GM12878 (cell line): Measurements from ENCODE around the gene CTXND2. TPM values are rescaled to one million over a fixed set of nuclear protein-coding genes. Genes with fewer than 3 reads are reported as not detected.
A peak's percentile ranks its signal among the peaks of the same experiment; 100 is the strongest.

Experiments
- ATAC-seq: fragments of 200-7000 bp; cut with Tn5 transposase; 3 replicates; pipeline ENCODE4 v1.9.1; 2020; ENCODE audit warnings: mild to moderate bottlenecking, moderate library complexity
- BruUV-seq: library from RNA; stranded (reverse); fragments of 400-500 nt; replicated peaks from 2 replicates; lab custom pipeline; 2021; lab: Mats Ljungman, UMichigan
- CTCF ChIA-PET: fragments of 300-600 bp; sonication (Branson Sonifier 250); formaldehyde crosslinking; extraction: SDS; loops from one replicate; lab custom pipeline; 2021; ENCODE audit warnings: inconsistent platforms; lab: Yijun Ruan, JAX
- POLR2A ChIA-PET: fragments of 350-600 bp; formaldehyde crosslinking; extraction: SDS; loops from one replicate; lab custom pipeline; 2021; ENCODE audit warnings: inconsistent platforms; lab: Charles Lee
- RAD21 ChIA-PET: fragments of 300-600 bp; sonication (Branson Sonifier 250); formaldehyde crosslinking; loops from one replicate; lab custom pipeline; 2023; ENCODE audit warnings: antibody characterized with exemption; ENCODE audit not compliant: unreplicated experiment; lab: Charles Lee
- SMC1A ChIA-PET: fragments of 300-600 bp; sonication (Branson Sonifier 250); formaldehyde crosslinking; loops from one replicate; lab custom pipeline; 2023; ENCODE audit not compliant: unreplicated experiment, uncharacterized antibody; lab: Charles Lee
- DNase-seq: peaks from one replicate; pipeline ENCODE4 v3.0.0-alpha.2; 2011; ENCODE audit warnings: low read depth, low spot score
- FAIRE-seq: peaks from 3 replicates; lab custom pipeline; 2011; peaks lifted over from hg19 to GRCh38; lab: Jason Lieb, UNC
- H2AFZ ChIP-seq: 2 replicates; pipeline ENCODE4 v1.6.0; 2011; ENCODE audit warnings: low read depth, low read length, control low read depth; ENCODE audit not compliant: control insufficient read depth
- H3K27ac ChIP-seq: 2 replicates; pipeline ENCODE4 v1.5.1; 2011; ENCODE audit warnings: control low read depth; ENCODE audit not compliant: control insufficient read depth, insufficient read depth
- H3K27me3 ChIP-seq, 2 experiments: replicated peaks in 1 of 2; 2 replicates each; pipeline versions ENCODE4 v1.6.0 to v1.6.1; 2011; ENCODE audit warnings: low read length in 1 of 2; ENCODE audit not compliant: control insufficient read depth in 2 of 2, insufficient read depth in 2 of 2
- H3K36me3 ChIP-seq, 2 experiments: 2 replicates each; pipeline ENCODE4 v1.5.1; 2011; ENCODE audit warnings: low read length in 1 of 2; ENCODE audit not compliant: control insufficient read depth in 2 of 2, insufficient read depth in 2 of 2
- H3K4me1 ChIP-seq: 2 replicates; pipeline ENCODE4 v1.6.1; 2011; ENCODE audit warnings: mild to moderate bottlenecking, low read length, moderate library complexity, mixed read lengths; ENCODE audit not compliant: control insufficient read depth, insufficient read depth
- H3K4me2 ChIP-seq: 2 replicates; pipeline ENCODE4 v1.6.0; 2011; ENCODE audit warnings: control low read depth; ENCODE audit not compliant: control insufficient read depth, insufficient read depth
- H3K4me3 ChIP-seq: fragments of 200-600 bp; sonication (generic); 2 replicates; pipeline ENCODE4 v1.5.1; 2016
- H3K79me2 ChIP-seq: 2 replicates; pipeline ENCODE4 v1.6.0; 2011; ENCODE audit warnings: low read length; ENCODE audit not compliant: control insufficient read depth, insufficient read depth
- H3K9ac ChIP-seq: 2 replicates; pipeline ENCODE4 v1.8.0; 2011; ENCODE audit warnings: low read length, control low read depth, mixed read lengths; ENCODE audit not compliant: control insufficient read depth, insufficient read depth
- H3K9me3 ChIP-seq: replicated peaks from 3 replicates; pipeline ENCODE4 v1.5.1; 2011; ENCODE audit warnings: mild to moderate bottlenecking, low read length; ENCODE audit not compliant: control insufficient read depth, insufficient read depth
- H4K20me1 ChIP-seq: 2 replicates; pipeline ENCODE4 v1.6.0; 2011; ENCODE audit not compliant: control insufficient read depth, insufficient read depth
- CBFB ChIP-seq: IDR thresholded peaks from 2 replicates; pipeline ENCODE4 v1.6.1; 2016; ENCODE audit warnings: antibody characterized with exemption, low read depth
- CBX5 ChIP-seq: sonication (generic); IDR thresholded peaks from 2 replicates; pipeline ENCODE4 v1.6.1; 2016; ENCODE audit warnings: low read depth, moderate library complexity, mild to moderate bottlenecking, inconsistent platforms
- IKZF2 ChIP-seq, 2 experiments: fragments of 450-650 bp; IDR thresholded peaks; 2 replicates each; pipeline ENCODE4 v1.6.1; 2017; ENCODE audit warnings: mild to moderate bottlenecking in 2 of 2, moderate library complexity in 2 of 2
- POU2F2 ChIP-seq: IDR thresholded peaks from 3 replicates; pipeline ENCODE4 v1.6.1; 2011; ENCODE audit warnings: low read depth, mild to moderate bottlenecking, low read length, borderline replicate concordance
- WGBS: methylation state at CpG from one replicate; pipeline ENCODE4 v1.1.6; 2016; ENCODE audit warnings: low lambda C conversion rate; ENCODE audit not compliant: insufficient replicate concordance, insufficient coverage; ENCODE audit errors: missing lambda C conversion rate; 5-methylcytosine and 5-hydroxymethylcytosine counted together
- in situ Hi-C: fragments of 300-500 bp; cut with MboI; formaldehyde crosslinking; loops from 9 replicates; pipeline ENCODE4 v1.14.3; 2018; ENCODE audit warnings: mixed read lengths
- intact Hi-C: fragments of 100-400 bp; cut with micrococcal nuclease; formaldehyde crosslinking; loops from one replicate; pipeline ENCODE4 v1.14.2; 2022; ENCODE audit not compliant: unreplicated experiment
- polyA plus RNA-seq, 11 experiments: library from polyadenylated mRNA; depleted of rRNA in 4 of 11; unstranded in 6 of 11; stranded (reverse) in 5 of 11; fragments of >200 nt; fragmentation: Nextera tagmentation in 4 of 11; fragmentation: Illumina TruSeq in 1 of 11; extraction: Ambion mirVana in 4 of 11; extraction: Trizol in 1 of 11; gene quantifications; 1 replicate in 1 of 11; 2 replicates in 10 of 11; pipeline versions ENCODE4 v1.2.1 to v1.2.3, GENCODE V29; 2011 to 2016; ENCODE audit warnings: inconsistent platforms in 2 of 11, missing spikeins in 2 of 11, low read depth in 1 of 11
- total RNA-seq, 4 experiments: library from RNA; depleted of rRNA in 3 of 4; stranded (reverse); fragments of >200 nt in 3 of 4; fragmentation: Illumina TruSeq in 1 of 4; extraction: Trizol in 1 of 4; gene quantifications; 2 replicates each; pipeline versions ENCODE4 v1.2.1 to v1.2.3, GENCODE V29; 2013 to 2021
- TF ChIP-seq, protein P1 (sequence below): IDR thresholded peaks from 2 replicates; pipeline ENCODE4 v1.6.1; 2012; ENCODE audit warnings: low read depth, low read length, improper control_type of control experiment

The CTXND2 gene
- total and polyA plus RNA-seq, 10 of the 15 experiments (the other 5 are each of a cell fraction or from before 2014, with no cell fraction given): not detected

DNA sequence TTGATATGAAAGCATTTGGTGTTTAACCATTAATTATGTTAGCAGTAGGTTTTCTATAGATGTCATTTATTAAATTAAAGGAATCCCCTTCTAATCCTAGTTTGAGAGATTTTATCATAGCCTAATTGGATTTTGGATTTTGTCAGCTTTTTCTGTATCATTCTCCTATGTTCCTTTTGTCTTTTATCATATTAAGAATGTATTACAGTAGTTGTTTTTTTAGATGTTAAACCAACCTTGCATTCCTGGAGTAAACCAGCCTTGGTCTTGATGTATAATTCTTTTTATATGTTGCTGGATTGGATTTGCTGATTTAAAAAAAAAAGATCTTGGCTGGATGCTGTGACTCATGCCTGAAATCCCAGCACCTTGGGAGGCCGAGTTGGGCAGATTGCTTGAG, 44.8 kb downstream of the CTXND2 start:
- H3K79me2 ChIP-seq: peaks cover 10% of the 10 kb centered on the region
- ChIA-PET CTCF (interaction anchor here (1.7 kb wide), 1 partner anchor 9 kb away, joined by 9 read pairs; no protein-coding TSS in a partner anchor), RAD21 (no interaction called here), POLR2A (interaction anchor here (0.6 to 0.7 kb wide), 2 partner anchors 8 to 446 kb away, joined by 3 to 6 read pairs; no protein-coding TSS in a partner anchor), SMC1A (interaction anchor here (1.9 kb wide), 1 partner anchor 9 kb away, joined by 7 read pairs; no protein-coding TSS in a partner anchor)
- peaks cover 4 to 29% of the 10 kb centered on the region in 2 experiments for H3K36me3 ChIP-seq
- WGBS: 100% methylated on average over 1 of the region's 1 CpG
- ATAC-seq (no peak), FAIRE-seq (no peak), DNase-seq (no peak)
- H2AFZ ChIP-seq: no peak overlapping the region
- H3K27me3 ChIP-seq: no peaks in the 10 kb centered on the region
- H4K20me1 ChIP-seq: no peaks in the 10 kb centered on the region
- H3K9ac ChIP-seq: no peak overlapping the region
- no peak overlapping the region for H3K27ac ChIP-seq
- H3K4me1 ChIP-seq: peaks cover 4% of the 10 kb centered on the region
- no peak overlapping the region for H3K4me3 ChIP-seq
- intact Hi-C loops (no loop called here), in situ Hi-C loops (no loop called here)
- H3K9me3 ChIP-seq: peaks cover 5% of the 10 kb centered on the region
- BruUV-seq: no TSS peak
- TF ChIP-seq CBX5: peak; percentile 39; the same call in 1 of the 2 replicates
- TF ChIP-seq POU2F2: no peak
- TF ChIP-seq, all 136 proteins: peak for 1
- H3K4me2 ChIP-seq: no peak overlapping the region

DNA sequence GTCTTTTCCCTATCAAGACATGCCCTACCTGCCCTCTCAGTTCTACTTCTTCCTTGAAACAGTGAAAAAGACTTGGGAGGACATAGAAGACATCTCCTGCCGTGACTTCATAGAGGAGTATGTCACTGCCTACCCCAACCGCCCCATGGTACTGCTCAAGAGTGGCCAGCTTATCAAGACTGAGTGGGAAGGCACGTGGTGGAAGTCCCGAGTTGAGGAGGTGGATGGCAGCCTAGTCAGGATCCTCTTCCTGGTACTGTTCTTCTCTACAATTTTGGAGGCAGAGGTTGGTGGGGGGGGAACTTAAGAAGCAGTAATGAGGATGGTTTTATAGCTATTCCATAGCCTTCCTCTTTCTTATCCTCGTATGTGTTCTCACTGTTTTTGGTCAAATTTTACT, 57.9 kb downstream of the CTXND2 start:
- DNase-seq (no peak), FAIRE-seq (no peak), ATAC-seq (no peak)
- TF ChIP-seq IKZF2 (IDR thresholded peaks at IDR 0.05): no peak
- TF ChIP-seq CBFB: no peak
- TF ChIP-seq, protein P1, sequence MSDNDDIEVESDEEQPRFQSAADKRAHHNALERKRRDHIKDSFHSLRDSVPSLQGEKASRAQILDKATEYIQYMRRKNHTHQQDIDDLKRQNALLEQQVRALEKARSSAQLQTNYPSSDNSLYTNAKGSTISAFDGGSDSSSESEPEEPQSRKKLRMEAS: no peak
- no TSS peak for BruUV-seq
- no peak overlapping the region for H3K4me3 ChIP-seq
- no peak overlapping the region for H3K9ac ChIP-seq
- intact Hi-C loops: no loop called here
- H3K4me1 ChIP-seq: no peaks in the 10 kb centered on the region
- CTCF ChIA-PET: no interaction called here
- in situ Hi-C loops: no loop called here
- H3K27me3 ChIP-seq: no peaks in the 10 kb centered on the region
- H3K9me3 ChIP-seq: no peaks in the 10 kb centered on the region
- H3K36me3 ChIP-seq: peaks cover 12 to 35% of the 10 kb centered on the region in 2 experiments
- RAD21 ChIA-PET: no interaction called here
- H3K4me2 ChIP-seq: no peak overlapping the region
- H4K20me1 ChIP-seq: no peaks in the 10 kb centered on the region
- POLR2A ChIA-PET: no interaction called here
- 69% methylated on average over 5 of the region's 5 CpGs for WGBS
- no peak overlapping the region for H2AFZ ChIP-seq
- no peaks in the 10 kb centered on the region for H3K79me2 ChIP-seq
- SMC1A ChIA-PET: no interaction called here
- no peak overlapping the region for H3K27ac ChIP-seq
